Cortex of kidney (tissue), 1 donor: Measurements from ENCODE around the gene ANKRD31.
"Not testable (repeated sequence)": the region's sequence is repeated elsewhere in the genome, so short reads cannot be mapped to it uniquely, and the experiment has no call there.

Experiments
- DNase-seq: peaks from one replicate; lab custom pipeline; 2025; lab: John Stamatoyannopoulos, UW

The ANKRD31 gene

GRCh38 chr5:75236322-75237316 lies at the start of gene ANKRD31:
Gene ANKRD31, minus strand, starts transcription at chr5:75236878. Its CDS starts 192 bp downstream, at chr5:75236686.
- DNase-seq = peak; percentile 23

- DNase-seq = no peak
Measured at GRCh38 chr5:75286211-75286773, 49.6 kb upstream of the ANKRD31 start.

- DNase-seq = no peak
Measured at GRCh38 chr5:75282581-75282980, 45.9 kb upstream of the ANKRD31 start.

- DNase-seq = no peak
Measured at GRCh38 chr5:75281716-75282465, 45.2 kb upstream of the ANKRD31 start.

- DNase-seq = no peak
Measured at GRCh38 chr5:75279321-75279720, 42.6 kb upstream of the ANKRD31 start.

- DNase-seq = no peak
Measured at GRCh38 chr5:75277463-75277862, 40.8 kb upstream of the ANKRD31 start.

- DNase-seq = no peak
Measured at GRCh38 chr5:75275756-75276155, 39.1 kb upstream of the ANKRD31 start.

- no peak for DNase-seq
Measured at GRCh38 chr5:75275147-75275546, 38.5 kb upstream of the ANKRD31 start.

- DNase-seq = no peak
Measured at GRCh38 chr5:75274486-75274885, 37.8 kb upstream of the ANKRD31 start.

GRCh38 chr5:75270605-75271004 lies 33.9 kb upstream of the ANKRD31 start:
- not testable (repeated sequence) for DNase-seq

- no peak for DNase-seq
Measured at GRCh38 chr5:75265731-75266130, 29.1 kb upstream of the ANKRD31 start.

GRCh38 chr5:75262271-75262670 lies 25.6 kb upstream of the ANKRD31 start:
- DNase-seq = no peak

GRCh38 chr5:75260708-75261107 lies 24.0 kb upstream of the ANKRD31 start:
- no peak for DNase-seq

GRCh38 chr5:75250452-75250851 lies 13.8 kb upstream of the ANKRD31 start:
- DNase-seq = not testable (repeated sequence)

GRCh38 chr5:75245023-75245422 lies 8.3 kb upstream of the ANKRD31 start:
- DNase-seq = no peak

GRCh38 chr5:75243510-75243909 lies 6.8 kb upstream of the ANKRD31 start:
- no peak for DNase-seq

- DNase-seq = no peak
Measured at GRCh38 chr5:75243100-75243499, 6.4 kb upstream of the ANKRD31 start.

- no peak for DNase-seq
Measured at GRCh38 chr5:75242067-75242466, 5.4 kb upstream of the ANKRD31 start.

GRCh38 chr5:75239681-75240080 lies 3.0 kb upstream of the ANKRD31 start:
- no peak for DNase-seq

- no peak for DNase-seq
Measured at GRCh38 chr5:75235711-75236110, 967 bp downstream of the ANKRD31 start.

- no peak for DNase-seq
Measured at GRCh38 chr5:75234251-75234650, 2.4 kb downstream of the ANKRD31 start.

- DNase-seq = no peak
Measured at GRCh38 chr5:75226916-75227315, 9.8 kb downstream of the ANKRD31 start.

- DNase-seq = no peak
Measured at GRCh38 chr5:75225506-75225905, 11.2 kb downstream of the ANKRD31 start.
